GM12864 (cell line): ENCODE measurements around the gene RPL27A.
"Not testable (repeated sequence)": the region's sequence is repeated elsewhere in the genome, so short reads cannot be mapped to it uniquely, and the experiment has no call there.

ENCODE experiments used
- DNase-seq: peaks from one replicate; pipeline ENCODE4 v3.0.0-alpha.2; 2011; ENCODE audit warnings: low read depth
- H3K4me3 ChIP-seq: 2 replicates; pipeline ENCODE4 v1.5.1; 2011; ENCODE audit warnings: mild to moderate bottlenecking, low read depth, low read length, control low read depth
- CTCF ChIP-seq: IDR thresholded peaks from 2 replicates; pipeline ENCODE4 v1.5.1; 2011; ENCODE audit warnings: low read depth, mild to moderate bottlenecking, moderate library complexity, low read length, control low read depth, inconsistent platforms; ENCODE audit errors: missing control alignments

RPL27A gene

GRCh38 chr11:8656291-8656690 lies 26.3 kb upstream of the RPL27A start:
- H3K4me3 ChIP-seq = no peak overlapping the region
- no peak for DNase-seq
- TF ChIP-seq CTCF = no peak

- no peak for DNase-seq
- no peak for TF ChIP-seq CTCF
- H3K4me3 ChIP-seq = no peak overlapping the region
Observed at GRCh38 chr11:8658321-8659057, 24.1 kb upstream of the RPL27A start.

DNA sequence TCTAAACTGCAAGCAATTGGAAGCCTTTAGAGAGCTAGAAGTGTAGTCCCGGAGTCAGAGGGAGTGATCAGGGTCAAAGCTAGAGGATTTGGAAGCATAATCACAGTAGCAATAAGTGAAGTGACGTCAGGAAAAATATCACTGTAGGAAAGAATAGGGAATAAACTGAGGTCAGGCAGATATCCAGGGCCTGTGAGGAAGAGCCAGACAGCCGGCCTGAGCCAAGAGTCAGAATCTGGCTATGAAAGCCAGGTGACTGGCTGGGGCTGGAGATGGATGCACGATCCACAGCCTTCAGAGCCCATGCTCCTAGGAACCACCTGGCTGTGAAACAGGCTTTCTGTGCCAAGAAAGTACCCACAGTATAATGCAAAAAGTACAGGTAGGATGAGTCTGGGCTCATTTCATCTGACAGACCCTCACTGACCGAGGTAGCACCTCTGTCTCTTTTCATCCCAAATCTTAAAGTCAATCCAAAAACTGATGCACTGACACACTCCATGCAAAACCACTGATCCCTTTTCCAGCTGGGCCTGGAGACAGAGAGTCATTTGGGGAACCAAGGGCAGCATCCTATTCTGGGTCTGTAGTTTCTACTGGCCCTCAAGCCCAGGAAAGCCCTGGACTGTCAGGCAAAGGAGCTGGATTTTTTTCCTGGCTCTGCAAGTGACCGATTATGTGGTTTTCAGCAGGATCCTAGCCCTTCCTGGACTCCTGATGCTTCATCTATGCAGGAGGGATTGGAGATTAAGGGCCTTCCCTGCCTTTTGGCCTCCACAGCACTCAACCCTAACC lies 21.4 kb upstream of the RPL27A start:
- H3K4me3 ChIP-seq = no peak overlapping the region
- DNase-seq = no peak
- TF ChIP-seq CTCF = no peak

GRCh38 chr11:8665222-8665621 lies 17.4 kb upstream of the RPL27A start:
- no peak for TF ChIP-seq CTCF
- H3K4me3 ChIP-seq = no peak overlapping the region
- no peak for DNase-seq

DNA sequence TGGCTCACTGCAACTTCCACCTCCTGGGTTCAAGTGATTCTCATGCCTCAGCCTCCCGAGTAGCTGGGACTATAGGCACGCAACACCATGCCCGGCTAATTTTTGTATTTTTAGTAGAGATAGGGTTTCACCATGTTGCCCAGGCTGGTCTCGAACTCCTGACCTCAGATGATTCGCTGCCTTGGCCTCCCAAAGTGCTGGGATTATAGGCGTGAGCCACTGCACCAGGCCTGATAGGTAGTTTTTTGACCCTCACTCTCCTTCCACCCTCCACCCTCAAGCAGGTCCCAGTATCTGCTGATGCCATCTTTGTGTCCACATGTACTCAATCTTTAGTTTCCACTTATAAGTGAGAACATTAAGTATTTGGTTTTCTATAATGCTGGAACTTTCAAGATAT lies 12.5 kb upstream of the RPL27A start:
- H3K4me3 ChIP-seq, DNase-seq: not testable (repeated sequence)

DNA sequence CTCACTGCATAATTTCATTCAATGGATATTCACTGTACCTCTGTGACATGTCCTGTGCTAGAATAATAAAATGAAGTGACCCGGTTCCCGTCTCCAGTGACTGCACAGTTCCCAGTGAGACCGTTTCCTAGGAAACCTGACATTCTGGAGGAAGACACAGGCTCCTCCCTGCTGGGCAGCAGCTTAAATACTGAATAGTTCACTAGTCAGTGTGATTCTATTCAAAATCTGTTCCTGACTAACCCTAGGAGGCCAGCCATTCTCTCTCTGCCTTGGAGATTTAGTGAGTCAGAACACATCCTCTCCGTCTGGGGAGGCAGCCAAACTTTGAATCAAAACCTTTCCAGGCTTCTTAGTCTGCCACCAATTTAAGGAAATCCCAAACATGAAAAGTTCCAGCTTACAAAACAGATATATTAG lies 11.4 kb upstream of the RPL27A start:
- no peak overlapping the region for H3K4me3 ChIP-seq
- DNase-seq = no peak
- no peak for TF ChIP-seq CTCF

DNA sequence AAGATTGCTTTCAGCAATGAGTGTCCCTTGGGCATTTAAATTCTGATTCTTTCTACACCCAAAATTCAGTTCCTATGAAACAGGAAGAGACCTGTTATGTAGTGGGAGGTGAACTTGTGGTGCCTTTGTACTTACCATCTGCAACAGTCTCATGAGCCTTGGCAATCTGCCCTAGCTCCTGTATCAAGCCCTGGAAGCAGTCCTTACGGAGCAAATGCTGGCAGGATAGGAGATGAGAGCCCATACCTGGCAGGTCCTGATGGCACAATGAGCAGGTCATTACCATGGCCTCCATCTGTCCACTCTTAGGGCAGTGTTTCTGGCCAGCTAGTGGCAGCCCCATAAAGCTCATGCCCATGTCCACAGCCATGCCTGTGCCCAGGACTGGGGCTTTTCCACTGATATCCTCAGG lies 10.9 kb upstream of the RPL27A start:
- no peak overlapping the region for H3K4me3 ChIP-seq
- DNase-seq = no peak
- TF ChIP-seq CTCF = no peak
